CD1c-positive myeloid dendritic cell (primary cell): ENCODE results near the gene KAT6B.
"Not testable (repeated sequence)": the region's sequence is repeated elsewhere in the genome, so short reads cannot be mapped to it uniquely, and the experiment has no call there.

Experiments used
- DNase-seq: peaks from one replicate; pipeline ENCODE4 v3.0.0-alpha.2; 2016; ENCODE audit errors: extremely low spot score

The KAT6B gene

DNA sequence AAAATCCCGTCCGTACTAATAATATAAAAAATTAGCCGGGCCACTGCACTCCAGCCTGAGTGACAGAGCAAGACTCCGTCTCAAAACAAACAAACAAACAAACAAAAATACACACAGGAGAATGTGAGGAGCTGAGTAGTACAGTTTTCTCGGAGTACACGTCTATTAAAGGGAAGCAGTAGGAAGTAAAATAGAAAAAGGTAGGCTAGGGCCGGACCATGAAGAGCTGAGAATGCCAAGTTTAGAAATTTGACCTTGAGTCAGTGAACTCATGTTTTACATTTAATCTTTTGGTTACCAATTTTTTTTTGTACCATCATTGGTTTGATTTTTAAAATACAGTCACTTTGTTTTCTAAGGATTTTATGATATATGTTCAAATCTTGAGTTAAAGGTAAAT, 64.1 kb downstream of the KAT6B start:
- DNase-seq = no peak

GRCh38 chr10:74891053-74891452, 64.7 kb downstream of the KAT6B start:
- no peak for DNase-seq

DNA sequence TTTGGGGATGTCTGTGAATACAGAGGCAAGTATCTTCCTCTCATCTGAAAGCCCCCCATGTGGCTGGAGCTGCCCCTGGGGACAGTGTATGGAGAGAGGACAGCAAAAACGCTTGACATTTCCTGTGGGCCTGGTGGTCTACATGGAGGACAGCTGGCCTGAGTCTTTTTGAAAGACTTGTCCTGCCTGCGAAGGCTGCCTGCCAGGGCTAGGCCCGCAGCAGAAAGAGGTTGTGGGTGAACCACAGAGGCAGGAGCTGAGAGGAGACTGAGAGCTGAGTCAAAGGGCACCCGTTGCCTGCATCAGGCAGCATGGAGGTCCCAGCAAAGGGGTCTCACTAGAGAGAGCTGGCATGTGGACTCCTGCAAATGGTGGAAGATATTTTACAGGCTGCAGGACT, 66.4 kb downstream of the KAT6B start:
- DNase-seq = no peak

GRCh38 chr10:74893329-74893728, 66.9 kb downstream of the KAT6B start:
- DNase-seq = not testable (repeated sequence)

- no peak for DNase-seq
Measured at GRCh38 chr10:74896788-74897527, 70.6 kb downstream of the KAT6B start.

DNA sequence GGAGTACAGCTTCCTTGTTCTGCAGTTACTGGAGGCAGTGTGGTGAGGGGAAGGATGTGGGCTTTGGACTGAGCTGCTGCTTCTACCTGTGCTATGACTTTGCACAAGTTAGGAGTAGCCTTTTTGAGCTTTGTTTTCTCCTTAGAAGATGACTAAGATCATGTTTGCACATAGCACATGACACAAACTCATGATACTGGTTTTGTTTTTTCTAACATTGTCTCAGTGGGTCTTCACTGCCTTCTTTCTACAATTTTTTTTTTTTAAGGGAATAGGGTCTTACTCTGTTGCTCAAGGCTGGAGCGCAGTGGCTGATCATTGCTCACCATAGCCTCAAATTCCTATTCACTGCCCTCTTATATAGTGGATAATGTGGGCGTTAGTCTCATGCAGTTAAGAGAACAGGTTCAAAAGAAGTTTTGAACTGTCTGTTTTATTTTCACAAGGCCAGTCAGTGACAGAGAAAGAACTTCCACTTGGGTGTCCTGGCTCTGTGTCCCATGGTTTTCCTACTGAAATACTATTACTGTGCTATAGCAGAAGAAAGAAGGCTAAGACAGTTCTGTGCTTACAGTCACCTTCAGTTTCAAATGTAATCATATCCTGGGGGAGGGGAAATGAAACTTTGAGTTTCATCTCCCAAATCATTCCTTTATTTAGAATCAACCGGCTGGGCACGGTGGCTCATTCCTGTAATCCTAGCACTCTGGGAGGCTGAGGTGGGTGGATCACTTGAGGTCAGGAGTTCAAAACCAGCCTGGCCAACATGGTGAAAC, 72.0 kb downstream of the KAT6B start:
- peak; percentile 12 for DNase-seq

DNA sequence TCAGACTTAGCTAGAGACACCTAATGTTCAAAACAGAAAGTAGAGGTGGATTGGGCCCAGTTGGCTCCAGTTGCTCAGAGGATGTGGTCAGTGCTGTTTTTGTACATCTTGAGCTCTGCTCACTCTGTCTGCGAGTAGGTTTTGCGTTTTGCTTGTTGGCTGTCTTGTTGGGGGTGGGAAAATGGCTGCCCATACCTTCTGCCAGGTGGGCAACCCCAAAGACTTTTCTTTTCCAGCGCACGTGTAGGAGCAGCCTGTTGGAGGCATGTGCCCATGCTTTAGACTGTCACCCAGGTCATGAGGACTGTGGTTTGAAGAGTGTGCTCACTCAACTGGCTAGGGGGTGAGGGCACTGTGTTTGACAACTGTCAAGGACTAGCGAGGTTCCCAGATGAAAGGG, 73.9 kb downstream of the KAT6B start:
- DNase-seq = no peak

DNA sequence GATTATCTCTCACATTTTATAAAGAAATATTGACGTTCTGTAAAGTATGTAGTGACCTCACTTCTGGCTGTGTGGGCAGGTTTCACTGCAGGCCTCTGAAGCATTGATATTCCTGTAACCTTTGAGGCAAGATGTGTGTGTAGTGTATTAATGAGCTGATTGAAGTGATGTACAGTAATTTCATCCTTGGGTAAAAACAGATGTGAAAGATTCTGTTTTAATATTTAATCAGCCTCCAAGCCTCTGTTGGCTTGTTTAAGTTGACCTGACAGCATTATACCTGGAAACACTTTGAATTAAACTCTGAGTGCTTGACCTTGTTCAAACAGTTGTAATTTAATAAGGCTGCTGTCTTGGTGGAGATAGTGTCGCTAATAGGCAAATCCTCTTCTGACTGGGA, 74.9 kb downstream of the KAT6B start:
- DNase-seq = no peak

DNA sequence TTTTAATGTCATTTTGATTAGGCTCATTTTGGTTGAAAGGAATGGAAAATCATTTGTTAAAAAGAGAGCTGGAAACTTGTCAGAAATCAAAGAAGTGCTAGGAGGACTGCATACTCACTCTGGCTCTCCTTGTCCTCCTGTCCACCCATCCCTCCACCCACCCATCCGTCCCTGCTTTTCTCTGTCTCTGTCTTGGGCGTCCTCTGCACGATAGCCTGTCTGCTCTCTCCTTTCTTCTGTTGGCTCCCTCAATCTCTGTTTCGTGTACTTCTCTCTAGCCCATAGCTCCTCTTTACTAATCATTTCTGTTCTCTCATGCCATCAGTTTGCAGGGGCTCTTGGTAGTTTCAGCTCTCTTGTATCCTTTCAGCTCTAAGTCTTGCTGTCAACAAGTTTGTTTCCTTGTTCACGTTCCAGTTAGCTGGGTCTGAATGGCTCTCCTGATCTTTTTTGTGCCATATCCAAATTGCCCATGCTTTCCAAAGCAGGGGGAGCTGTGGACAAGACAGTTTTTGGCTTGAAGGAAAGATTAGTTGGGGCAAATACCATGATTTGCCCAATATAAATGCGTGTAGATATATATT, 75.6 kb downstream of the KAT6B start:
- no peak for DNase-seq

- DNase-seq = no peak
Measured at GRCh38 chr10:74903491-74903890, 77.1 kb downstream of the KAT6B start.

DNA sequence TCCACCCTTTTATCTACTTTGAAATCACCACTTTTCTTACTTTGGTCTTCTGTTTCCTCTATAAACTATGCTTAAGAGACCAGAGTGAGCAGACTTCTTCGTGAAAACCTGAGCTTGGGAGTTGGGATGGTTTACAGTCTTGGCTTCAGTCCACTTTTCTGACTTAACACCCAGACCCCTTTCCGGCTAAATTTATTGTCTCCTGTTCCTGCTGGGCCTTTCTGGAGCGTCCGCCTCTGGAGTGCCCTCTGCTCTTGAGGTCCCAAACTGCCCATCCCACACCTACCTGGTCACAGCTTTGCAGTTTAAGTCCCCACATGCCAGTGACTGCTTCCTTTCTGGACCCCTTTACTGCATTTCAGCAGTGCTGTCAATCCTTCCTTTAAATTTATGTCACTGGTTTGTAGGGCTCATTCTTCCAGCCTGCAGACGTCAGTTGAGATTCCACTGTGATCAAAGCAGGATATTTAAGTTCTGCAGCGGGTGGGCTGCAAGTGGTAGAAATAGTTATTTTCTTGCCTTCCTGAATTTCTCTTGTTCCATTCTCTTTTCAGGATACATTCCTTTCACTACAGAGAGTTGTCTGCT, 80.3 kb downstream of the KAT6B start:
- no peak for DNase-seq

GRCh38 chr10:74909670-74910069, 83.3 kb downstream of the KAT6B start:
- DNase-seq = no peak

- DNase-seq = no peak
Measured at GRCh38 chr10:74910241-74910975, 84.0 kb downstream of the KAT6B start.

- DNase-seq = no peak
Measured at GRCh38 chr10:74910976-74911350, 84.6 kb downstream of the KAT6B start.

DNA sequence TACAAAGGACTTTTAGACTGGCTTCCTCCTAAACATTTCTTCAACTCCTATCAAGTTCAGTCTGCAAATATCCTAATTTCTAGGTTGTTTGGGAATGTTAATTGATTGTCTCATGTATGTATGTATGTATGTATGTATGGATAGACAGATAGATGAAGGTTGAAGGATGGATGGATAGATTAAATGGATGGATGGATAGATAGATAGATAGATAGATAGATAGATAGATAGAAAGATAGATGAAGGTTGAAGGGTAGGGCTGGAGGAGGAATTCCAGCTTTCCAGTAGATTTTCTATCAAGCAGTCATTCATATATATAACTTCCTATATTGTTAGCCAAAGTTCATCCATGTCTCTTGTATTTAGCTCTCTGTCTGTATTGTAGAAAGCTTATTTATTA, 85.8 kb downstream of the KAT6B start:
- DNase-seq = no peak

DNA sequence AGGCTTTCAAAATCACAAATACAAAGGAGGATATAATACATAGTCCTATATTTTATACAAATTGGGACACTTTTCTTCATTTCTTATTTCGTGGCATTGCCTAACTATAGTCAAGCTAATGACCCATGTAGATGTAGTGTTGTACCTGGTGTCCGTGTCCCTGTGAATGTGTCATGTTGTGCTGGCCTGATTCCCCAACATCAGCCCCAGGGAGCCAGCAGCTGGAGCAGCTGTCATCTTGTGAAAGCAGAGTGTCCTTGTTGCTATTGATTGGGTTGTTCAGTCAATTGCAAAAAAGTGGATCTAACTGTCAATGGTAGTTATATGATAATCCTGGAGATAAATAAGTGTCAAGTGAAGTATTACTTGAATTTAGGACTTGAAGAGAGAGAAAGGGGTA, 86.3 kb downstream of the KAT6B start:
- DNase-seq = no peak

- DNase-seq = no peak
Measured at GRCh38 chr10:74913377-74913979, 87.1 kb downstream of the KAT6B start.

DNA sequence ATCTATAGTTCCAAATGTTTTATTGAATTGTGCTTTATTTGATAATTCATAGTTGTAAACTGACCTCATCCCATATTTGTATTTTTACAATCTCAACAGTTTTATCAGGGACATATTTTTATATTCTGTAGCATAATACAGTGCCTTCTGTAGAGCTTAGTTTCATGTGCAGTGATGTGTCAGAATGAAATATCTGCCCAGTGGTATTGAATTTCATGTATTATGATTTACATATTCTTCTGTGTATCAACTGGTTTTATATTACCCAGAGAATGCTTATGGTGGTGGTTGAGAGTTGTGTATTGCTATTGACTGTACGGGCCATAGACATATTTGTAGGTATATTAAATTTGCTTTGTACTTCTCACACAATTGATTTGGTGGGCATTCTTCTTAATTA, 89.9 kb downstream of the KAT6B start:
- no peak for DNase-seq

- no peak for DNase-seq
Measured at GRCh38 chr10:74917481-74918077, 91.2 kb downstream of the KAT6B start.

GRCh38 chr10:74919671-74920070, 93.3 kb downstream of the KAT6B start:
- no peak for DNase-seq

- not testable (repeated sequence) for DNase-seq
Measured at GRCh38 chr10:74921070-74921469, 94.7 kb downstream of the KAT6B start.
